ENCODE results near the gene SYNE4. TPM values are rescaled to one million over a fixed set of nuclear protein-coding genes. Genes with fewer than 3 reads are reported as not detected.

Gene SYNE4
- total and polyA plus RNA-seq, 2 donors from 2014 or later, result 7.0 to 15.7 TPM

- TF ChIP-seq CTCF (IDR thresholded peaks at IDR 0.05; ENCODE audit: borderline replicate concordance, extremely low read depth, insufficient read depth), result no peak
- Histone ChIP-seq H3K36me3 (ENCODE audit: control insufficient read depth in 2 of 3, insufficient read depth in 3 of 3, low read length in 3 of 3) (no peaks in the 10 kb centered on the region), H3K9ac (ENCODE audit: low read length in 3 of 3) (no peak overlapping the region), H3K4me3 (ENCODE audit: low read length in 3 of 3) (no peak overlapping the region), H3K27ac (ENCODE audit: low read depth in 2 of 2, low read length in 2 of 2) (no peak overlapping the region), H3K27me3 (ENCODE audit: control insufficient read depth, insufficient read depth, low read length) (peaks cover 6% of the 10 kb centered on the region), H3K9me3 (ENCODE audit: control insufficient read depth in 2 of 3, insufficient read depth in 1 of 3, low read length in 3 of 3) (no peaks in the 10 kb centered on the region), H3K4me1 (ENCODE audit: control insufficient read depth in 2 of 3, insufficient read depth in 2 of 3, low read depth in 1 of 3, low read length in 3 of 3) (no peaks in the 10 kb centered on the region)
- FAIRE-seq (no peak), DNase-seq (no peak)
- intact Hi-C loops (cut with DNase I), result no loop called here
Observed at GRCh38 chr19:35955881-35956634, 52.6 kb downstream of the SYNE4 start.

Other genes starting within 250 kb of the SYNE4 start
- gene ARHGAP33, start 233.2 kb downstream of the SYNE4 start, total RNA-seq, result 18.5 TPM
- 5.6 TPM for gene ARHGAP33, start 233.2 kb downstream of the SYNE4 start, polyA plus RNA-seq (ENCODE audit: insufficient read depth, low read depth, low replicate concordance)
- gene PRODH2, start 196.0 kb downstream of the SYNE4 start, total RNA-seq, result 9.0 TPM
- 409 TPM for gene PRODH2, start 196.0 kb downstream of the SYNE4 start, polyA plus RNA-seq (ENCODE audit: insufficient read depth, low read depth, low replicate concordance)
- 0.25 TPM for gene NPHS1, start 156.3 kb downstream of the SYNE4 start, total RNA-seq
- gene NPHS1, start 156.3 kb downstream of the SYNE4 start, polyA plus RNA-seq (ENCODE audit: insufficient read depth, low read depth, low replicate concordance), result 39.7 TPM
- not detected for gene KIRREL2, start 151.9 kb downstream of the SYNE4 start, total RNA-seq
- gene KIRREL2, start 151.9 kb downstream of the SYNE4 start, polyA plus RNA-seq (ENCODE audit: insufficient read depth, low read depth, low replicate concordance), result 0.82 TPM
- gene APLP1, start 140.2 kb downstream of the SYNE4 start, total RNA-seq, result 3.8 TPM
- 13.6 TPM for gene APLP1, start 140.2 kb downstream of the SYNE4 start, polyA plus RNA-seq (ENCODE audit: insufficient read depth, low read depth, low replicate concordance)
- gene NFKBID, start 108.3 kb downstream of the SYNE4 start, total RNA-seq, result 23.9 TPM
- 1.9 TPM for gene NFKBID, start 108.3 kb downstream of the SYNE4 start, polyA plus RNA-seq (ENCODE audit: insufficient read depth, low read depth, low replicate concordance)
- gene HCST, start 106.3 kb downstream of the SYNE4 start, total RNA-seq, result 16.7 TPM
- 10.6 TPM for gene HCST, start 106.3 kb downstream of the SYNE4 start, polyA plus RNA-seq (ENCODE audit: insufficient read depth, low read depth, low replicate concordance)
- 77.6 TPM for gene TYROBP, start 100.5 kb downstream of the SYNE4 start, total RNA-seq
- 64.2 TPM for gene TYROBP, start 100.5 kb downstream of the SYNE4 start, polyA plus RNA-seq (ENCODE audit: insufficient read depth, low read depth, low replicate concordance)
- 9.4 TPM for gene LRFN3, start 72.4 kb downstream of the SYNE4 start, total RNA-seq
- 8.2 TPM for gene LRFN3, start 72.4 kb downstream of the SYNE4 start, polyA plus RNA-seq (ENCODE audit: insufficient read depth, low read depth, low replicate concordance)
- 15.0 TPM for gene SDHAF1, start 13.6 kb downstream of the SYNE4 start, total RNA-seq
- 34.3 TPM for gene SDHAF1, start 13.6 kb downstream of the SYNE4 start, polyA plus RNA-seq (ENCODE audit: insufficient read depth, low read depth, low replicate concordance)
- 21.5 TPM for gene ALKBH6, start 5.4 kb upstream of the SYNE4 start, total RNA-seq
- 21.7 TPM for gene ALKBH6, start 5.4 kb upstream of the SYNE4 start, polyA plus RNA-seq (ENCODE audit: insufficient read depth, low read depth, low replicate concordance)
- 10.3 TPM for gene CLIP3, start 24.1 kb upstream of the SYNE4 start, total RNA-seq
- gene CLIP3, start 24.1 kb upstream of the SYNE4 start, polyA plus RNA-seq (ENCODE audit: insufficient read depth, low read depth, low replicate concordance), result 12.3 TPM
- 3.7 TPM for gene THAP8, start 45.5 kb upstream of the SYNE4 start, total RNA-seq
- 10.3 TPM for gene THAP8, start 45.5 kb upstream of the SYNE4 start, polyA plus RNA-seq (ENCODE audit: insufficient read depth, low read depth, low replicate concordance)
- 0.69 TPM for gene WDR62, start 46.1 kb upstream of the SYNE4 start, total RNA-seq
- 0.58 TPM for gene WDR62, start 46.1 kb upstream of the SYNE4 start, polyA plus RNA-seq (ENCODE audit: insufficient read depth, low read depth, low replicate concordance)
- not detected for gene OVOL3, start 102.3 kb upstream of the SYNE4 start, total RNA-seq
- gene OVOL3, start 102.3 kb upstream of the SYNE4 start, polyA plus RNA-seq (ENCODE audit: insufficient read depth, low read depth, low replicate concordance), result not detected
- 59.9 TPM for gene POLR2I, start 106.1 kb upstream of the SYNE4 start, total RNA-seq
- 119 TPM for gene POLR2I, start 106.1 kb upstream of the SYNE4 start, polyA plus RNA-seq (ENCODE audit: insufficient read depth, low read depth, low replicate concordance)
- 144 TPM for gene TBCB, start 106.7 kb upstream of the SYNE4 start, total RNA-seq
- 242 TPM for gene TBCB, start 106.7 kb upstream of the SYNE4 start, polyA plus RNA-seq (ENCODE audit: insufficient read depth, low read depth, low replicate concordance)
- 861 TPM for gene CAPNS1, start 131.3 kb upstream of the SYNE4 start, total RNA-seq
- 1,098 TPM for gene CAPNS1, start 131.3 kb upstream of the SYNE4 start, polyA plus RNA-seq (ENCODE audit: insufficient read depth, low read depth, low replicate concordance)
- 56.2 TPM for gene COX7A1, start 143.6 kb upstream of the SYNE4 start, total RNA-seq
- 199 TPM for gene COX7A1, start 143.6 kb upstream of the SYNE4 start, polyA plus RNA-seq (ENCODE audit: insufficient read depth, low read depth, low replicate concordance)
- gene ZNF565, start 205.9 kb upstream of the SYNE4 start, total RNA-seq, result 4.6 TPM
- 1.5 TPM for gene ZNF565, start 205.9 kb upstream of the SYNE4 start, polyA plus RNA-seq (ENCODE audit: insufficient read depth, low read depth, low replicate concordance)
- 50.8 TPM for gene ZNF146, start 206.3 kb upstream of the SYNE4 start, total RNA-seq
- gene ZNF146, start 206.3 kb upstream of the SYNE4 start, polyA plus RNA-seq (ENCODE audit: insufficient read depth, low read depth, low replicate concordance), result 21.0 TPM